ENCODE results near the gene UCN3. TPM values are rescaled to one million over a fixed set of nuclear protein-coding genes. Genes with fewer than 3 reads are reported as not detected.

The UCN3 gene
- total and polyA plus RNA-seq, 9 of the 15 experiments (the other 6 are each of a cell fraction or from before 2014, with no cell fraction given) = not detected

DNA sequence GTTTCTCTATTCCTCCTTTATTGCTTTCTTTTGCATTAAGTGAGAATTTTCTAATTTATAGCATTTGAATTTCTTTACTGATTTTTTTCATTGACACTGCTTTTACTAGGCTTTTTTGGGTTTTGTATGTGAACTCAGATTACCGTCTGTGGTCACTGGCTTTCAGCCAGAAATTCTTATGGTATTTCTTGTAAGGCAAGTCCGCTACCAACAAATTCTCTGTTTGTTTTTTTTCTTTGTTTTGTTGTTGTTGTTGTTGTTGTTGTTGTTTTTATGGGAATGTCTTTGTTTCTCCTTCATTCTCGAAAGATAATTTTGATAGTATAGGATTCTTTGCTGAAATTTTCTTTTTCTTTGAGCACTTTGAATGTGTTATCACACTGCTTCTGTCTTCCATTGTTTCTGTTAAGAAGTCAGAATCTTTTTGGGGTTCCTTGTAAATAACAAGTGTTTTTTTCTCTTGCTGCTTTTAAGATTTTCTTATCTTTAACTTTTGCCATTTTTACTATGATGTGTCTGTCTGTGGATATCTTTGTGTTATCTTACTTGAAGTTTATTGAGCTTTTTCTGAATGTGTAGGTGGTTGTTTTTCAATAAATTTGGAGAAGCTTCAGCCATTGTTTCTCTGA lies 54.8 kb downstream of the UCN3 start:
- in situ Hi-C loops (cut with MboI) = no loop called here
- intact Hi-C loops (cut with micrococcal nuclease) = no loop called here
- 0 out of 2 replicates have a peak, but pooled peaks cover 1% of the 10 kb centered on the region for H4K20me1 ChIP-seq (replicated peaks; ENCODE audit: control insufficient read depth, insufficient read depth, low read length)
- no peaks in the 10 kb centered on the region for H3K9me1 ChIP-seq (ENCODE audit: control insufficient read depth, insufficient read depth, low read length)
- BruUV-seq (replicated peaks) = no TSS peak
- TF ChIP-seq CC2D1A (IDR thresholded peaks at IDR 0.05) (0 out of 2 replicates have a peak, but pooled peaks have one; percentile 3), SMAD3 (CRISPR knock-in tag; conservative IDR thresholded peaks at IDR 0.05) (no peak)
- H3K79me2 ChIP-seq (ENCODE audit: control insufficient read depth, insufficient read depth, low read length) = peaks cover 100% of the 10 kb centered on the region
- DNase-seq (ENCODE audit: extremely low read depth in 1 of 4, low spot score in 3 of 4) (no peak), ATAC-seq (no peak), FAIRE-seq (no peak)
- no peaks in the 10 kb centered on the region for H3K27me3 ChIP-seq (ENCODE audit: control insufficient read depth in 2 of 2, insufficient read depth in 2 of 2, low read length in 2 of 2)
- no peak overlapping the region for H3K4me2 ChIP-seq (ENCODE audit: insufficient read depth, low read length)
- peaks cover 3 to 4% of the 10 kb centered on the region in 2 experiments; a peak in 3 of 5 replicates for H3K4me1 ChIP-seq (replicated peaks in 1 of 2; ENCODE audit: control insufficient read depth in 2 of 2, insufficient read depth in 2 of 2, low read length in 2 of 2)
- CTCF ChIA-PET (ENCODE audit: low intra/inter-chr PET ratio) = no interaction called here
- H3K9me3 ChIP-seq (replicated peaks; ENCODE audit: control insufficient read depth, insufficient read depth, low read depth, low read length) = no peaks in the 10 kb centered on the region; the same call in 1 of the 2 replicates
- no peak overlapping the region for H3K27ac ChIP-seq (ENCODE audit: extremely low read depth, low read depth, low read length)
- no peak overlapping the region for H2AFZ ChIP-seq (ENCODE audit: low read depth, low read length)
- no peak overlapping the region for H3K4me3 ChIP-seq
- no peak overlapping the region for H3K9ac ChIP-seq (ENCODE audit: insufficient read depth in 1 of 2, low read depth in 2 of 2, low read length in 2 of 2)
- POLR2A ChIA-PET = interaction anchor here (0.7 kb wide), 1 partner anchor 571 kb away, joined by 3 read pairs; no protein-coding TSS in a partner anchor
- H3K36me3 ChIP-seq (ENCODE audit: control insufficient read depth, insufficient read depth, low read length) = peaks cover 41% of the 10 kb centered on the region
- 90% methylated on average over 3 of the region's 3 CpGs for WGBS (ENCODE audit: insufficient coverage, low coverage, missing lambda C conversion rate)

- no peaks in the 10 kb centered on the region for H3K9me3 ChIP-seq (replicated peaks; ENCODE audit: control insufficient read depth, insufficient read depth, low read depth, low read length)
- H3K27me3 ChIP-seq (ENCODE audit: control insufficient read depth in 2 of 2, insufficient read depth in 2 of 2, low read length in 2 of 2) = no peaks in the 10 kb centered on the region
- in situ Hi-C loops (cut with MboI) = no loop called here
- H3K9me1 ChIP-seq (ENCODE audit: control insufficient read depth, insufficient read depth, low read length) = no peaks in the 10 kb centered on the region
- no peak overlapping the region for H3K4me2 ChIP-seq (ENCODE audit: insufficient read depth, low read length)
- H3K79me2 ChIP-seq (ENCODE audit: control insufficient read depth, insufficient read depth, low read length) = peaks cover 91% of the 10 kb centered on the region
- ChIA-PET CTCF (ENCODE audit: low intra/inter-chr PET ratio) (no interaction called here), POLR2A (interaction anchor here (0.6 to 1.9 kb wide), 5 partner anchors 10 to 54 kb away, joined by 3 to 11 read pairs (median 4); partner anchors contain the start of gene NET1)
- no TSS peak for BruUV-seq (replicated peaks)
- intact Hi-C loops (cut with micrococcal nuclease) = no loop called here
- H3K9ac ChIP-seq (ENCODE audit: insufficient read depth in 1 of 2, low read depth in 2 of 2, low read length in 2 of 2) = no peak overlapping the region
- no peak overlapping the region for H3K27ac ChIP-seq (ENCODE audit: extremely low read depth, low read depth, low read length)
- no peak overlapping the region for H3K4me3 ChIP-seq
- peaks cover 45% of the 10 kb centered on the region for H3K36me3 ChIP-seq (ENCODE audit: control insufficient read depth, insufficient read depth, low read length)
- FAIRE-seq (no peak), ATAC-seq (no peak), DNase-seq (ENCODE audit: extremely low read depth in 1 of 4, low spot score in 3 of 4) (no peak)
- H4K20me1 ChIP-seq (replicated peaks; ENCODE audit: control insufficient read depth, insufficient read depth, low read length) = 0 out of 2 replicates have a peak, but pooled peaks cover 3% of the 10 kb centered on the region
- 50% methylated on average over 2 of the region's 2 CpGs for WGBS (ENCODE audit: insufficient coverage, low coverage, missing lambda C conversion rate)
- no peak overlapping the region for H2AFZ ChIP-seq (ENCODE audit: low read depth, low read length)
- no peaks in the 10 kb centered on the region for H3K4me1 ChIP-seq (replicated peaks in 1 of 2; ENCODE audit: control insufficient read depth in 2 of 2, insufficient read depth in 2 of 2, low read length in 2 of 2)
- TF ChIP-seq ZNF57 (CRISPR knock-in tag; IDR thresholded peaks at IDR 0.05) = no peak
- TF ChIP-seq GABPB2 (CRISPR knock-in tag; conservative IDR thresholded peaks at IDR 0.05) = no peak
- no peak for TF ChIP-seq NUFIP1 (IDR thresholded peaks at IDR 0.05; ENCODE audit: partially characterized antibody)
- no peak for TF ChIP-seq THRAP3 (IDR thresholded peaks at IDR 0.05; ENCODE audit: borderline replicate concordance)
- no peak for TF ChIP-seq FOXK1 (CRISPR knock-in tag; IDR thresholded peaks at IDR 0.05; ENCODE audit: borderline replicate concordance)
- no peak for TF ChIP-seq ZNF407 (IDR thresholded peaks at IDR 0.05; ENCODE audit: low read depth)
These were observed 59.0 kb downstream of the UCN3 start for GRCh38 chr10:5423771-5424170.
